HG03039 (cell line): Measurements from ENCODE around the gene PPP1CA.
"Not testable (repeated sequence)": the region's sequence is repeated elsewhere in the genome, so short reads cannot be mapped to it uniquely, and the experiment has no call there.

Experiments used
- ATAC-seq: cut with Tn5 transposase; IDR thresholded peaks from one replicate; pipeline ENCODE4 v1.9.1; 2021; ENCODE audit warnings: mild to moderate bottlenecking, moderate library complexity; ENCODE audit not compliant: unreplicated experiment

PPP1CA gene

GRCh38 chr11:67435031-67435726 lies 33.5 kb upstream of the PPP1CA start:
- no peak for ATAC-seq

GRCh38 chr11:67434395-67434881 lies 32.8 kb upstream of the PPP1CA start:
- no peak for ATAC-seq

DNA sequence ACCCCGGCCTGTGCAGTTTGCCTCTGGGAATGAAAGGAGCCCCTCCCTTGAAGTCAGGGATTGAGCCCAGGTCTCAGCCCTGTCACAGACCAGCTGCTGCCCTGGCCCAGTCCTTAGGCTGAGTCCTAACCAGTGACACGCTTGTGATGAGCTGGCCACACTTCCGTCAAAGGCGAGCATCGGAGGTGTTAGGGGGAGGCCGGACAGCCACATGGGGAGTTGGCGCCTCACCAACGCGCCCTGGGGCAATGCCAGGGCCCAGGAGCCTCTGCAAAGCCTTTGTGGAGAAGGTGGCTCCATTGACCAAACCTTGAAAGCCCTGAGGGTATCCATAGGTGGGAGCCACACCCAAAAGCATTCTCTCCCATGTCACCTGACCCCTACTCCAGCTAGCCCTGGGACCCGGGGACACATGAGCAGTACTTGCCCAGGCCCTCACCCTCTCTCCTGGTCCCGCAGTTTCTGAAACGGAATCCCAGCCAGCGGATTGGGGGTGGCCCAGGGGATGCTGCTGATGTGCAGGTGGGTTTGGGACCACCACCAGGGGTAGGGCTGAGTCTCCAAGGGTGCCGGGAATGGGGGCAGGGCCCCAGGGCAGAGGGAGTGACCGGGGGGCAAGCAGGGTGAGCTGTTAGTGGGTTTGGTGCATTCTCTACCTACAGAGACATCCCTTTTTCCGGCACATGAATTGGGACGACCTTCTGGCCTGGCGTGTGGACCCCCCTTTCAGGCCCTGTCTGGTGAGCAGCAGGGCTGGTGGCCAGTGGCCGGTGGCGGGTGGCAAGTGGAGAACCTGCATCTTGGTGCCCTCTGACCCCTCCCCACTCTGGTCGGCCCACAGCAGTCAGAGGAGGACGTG lies 32.1 kb upstream of the PPP1CA start:
- ATAC-seq, result no peak

DNA sequence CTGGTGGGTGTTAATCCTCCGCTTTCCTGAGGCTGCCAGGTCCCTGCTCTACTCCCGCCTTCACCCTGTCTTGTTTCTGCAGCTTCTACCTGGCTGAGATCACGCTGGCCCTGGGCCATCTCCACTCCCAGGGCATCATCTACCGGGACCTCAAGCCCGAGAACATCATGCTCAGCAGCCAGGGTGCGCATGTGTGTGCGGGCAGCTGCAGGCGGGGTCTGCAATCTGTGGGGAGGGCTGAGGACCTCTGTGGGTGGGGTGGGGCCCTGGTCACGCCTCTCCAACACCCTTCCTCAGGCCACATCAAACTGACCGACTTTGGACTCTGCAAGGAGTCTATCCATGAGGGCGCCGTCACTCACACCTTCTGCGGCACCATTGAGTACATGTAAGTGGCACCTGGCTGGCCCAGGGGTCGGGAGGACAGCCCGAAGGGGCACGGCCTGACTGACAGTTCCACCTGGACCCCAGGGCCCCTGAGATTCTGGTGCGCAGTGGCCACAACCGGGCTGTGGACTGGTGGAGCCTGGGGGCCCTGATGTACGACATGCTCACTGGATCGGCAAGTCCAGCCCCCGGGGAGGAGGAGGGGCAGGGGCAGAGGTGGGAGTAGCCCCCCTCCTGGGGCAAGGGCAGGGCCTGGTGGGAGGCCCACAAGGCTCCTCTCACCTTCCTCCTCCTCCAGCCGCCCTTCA lies 31.1 kb upstream of the PPP1CA start:
- ATAC-seq, result no peak

DNA sequence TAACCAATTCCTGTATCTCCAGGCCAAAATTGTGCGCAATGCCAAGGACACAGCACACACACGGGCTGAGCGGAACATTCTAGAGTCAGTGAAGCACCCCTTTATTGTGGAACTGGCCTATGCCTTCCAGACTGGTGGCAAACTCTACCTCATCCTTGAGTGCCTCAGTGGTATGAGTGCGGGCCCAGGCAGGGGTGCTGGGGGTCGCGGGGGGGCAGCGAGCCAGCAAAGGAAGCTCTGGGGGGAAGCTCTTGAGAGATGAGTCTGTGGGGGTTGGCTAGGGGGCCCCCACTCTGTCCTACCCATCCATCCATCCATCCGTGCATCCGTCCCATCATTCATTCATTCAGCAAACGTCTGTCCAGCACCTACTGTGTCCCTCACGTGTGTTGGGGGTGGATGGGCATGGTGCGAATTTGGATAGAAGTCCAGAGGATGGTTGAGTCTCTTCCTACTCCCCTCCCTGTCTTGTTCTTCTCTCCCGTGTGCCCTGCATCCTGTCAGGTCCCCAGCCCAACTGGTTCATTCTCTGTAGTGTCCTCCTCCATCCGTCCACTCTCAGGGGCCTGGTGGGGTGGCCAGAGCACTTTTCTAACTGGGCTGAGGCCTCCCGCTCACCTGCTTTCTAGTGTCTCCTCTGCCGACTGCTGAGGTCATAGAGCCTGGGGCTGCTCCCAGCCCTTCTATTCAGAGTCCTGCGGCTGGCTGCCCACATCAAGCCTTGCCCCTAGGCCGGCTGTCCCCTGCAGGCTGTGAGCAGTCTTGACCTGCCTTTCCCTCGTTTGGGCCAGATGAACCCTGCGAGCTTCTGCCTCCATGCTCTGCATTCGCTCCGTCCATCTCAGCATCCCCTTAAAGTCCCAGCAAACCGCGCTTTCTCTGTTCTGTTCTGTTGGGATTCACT lies 29.9 kb upstream of the PPP1CA start:
- no peak for ATAC-seq

DNA sequence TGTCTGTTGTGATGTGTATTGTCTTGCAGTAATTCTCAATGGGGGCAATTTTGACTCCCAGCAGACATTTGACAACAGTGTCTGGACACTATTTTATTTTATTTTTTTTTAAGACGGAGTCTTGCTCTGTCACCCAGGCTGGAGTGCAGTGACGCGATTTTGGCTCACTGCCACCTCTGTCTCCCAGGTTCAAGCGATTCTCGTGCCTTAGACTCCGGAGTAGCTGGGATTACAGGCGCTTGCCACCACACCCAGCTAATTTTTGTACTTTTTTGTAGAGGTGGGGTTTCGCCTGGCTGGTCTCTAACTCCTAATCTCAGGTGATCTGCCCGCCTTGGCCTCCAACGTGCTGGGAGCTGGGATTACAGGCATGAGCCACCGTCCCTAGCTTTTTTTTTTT lies 28.1 kb upstream of the PPP1CA start:
- ATAC-seq, result no peak

DNA sequence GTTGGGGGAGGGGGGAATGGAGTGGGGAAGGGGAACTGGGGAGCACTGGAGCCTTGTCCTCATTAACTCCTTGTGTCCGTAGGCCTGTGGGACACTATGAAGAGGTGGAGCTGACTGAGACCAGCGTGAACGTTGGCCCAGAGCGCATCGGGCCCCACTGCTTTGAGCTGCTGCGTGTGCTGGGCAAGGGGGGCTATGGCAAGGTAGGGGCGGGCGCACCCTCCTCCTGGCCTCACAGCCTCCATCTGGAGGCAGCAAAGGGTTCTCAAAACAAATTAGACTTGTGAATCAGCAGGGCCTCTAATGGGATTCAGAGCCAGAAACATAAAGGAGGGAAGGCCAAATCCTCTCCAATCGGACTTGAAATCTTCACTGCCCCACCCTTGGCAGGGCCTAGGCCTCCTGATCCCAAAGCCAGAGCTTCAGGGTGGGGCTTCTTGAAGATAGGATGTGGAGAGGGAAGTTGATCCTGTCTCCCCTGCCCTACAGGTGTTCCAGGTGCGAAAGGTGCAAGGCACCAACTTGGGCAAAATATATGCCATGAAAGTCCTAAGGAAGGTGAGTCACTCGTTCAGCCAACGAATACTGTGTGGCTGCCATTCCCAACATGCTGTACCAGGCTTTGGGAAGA lies 27.5 kb upstream of the PPP1CA start:
- no peak for ATAC-seq

GRCh38 chr11:67428052-67429001 lies 26.7 kb upstream of the PPP1CA start, which contains the start of gene RPS6KB2:
TSS of gene RPS6KB2 (plus strand) at chr11:67428494. CDS start at chr11:67428546, 52 bp downstream.
- ATAC-seq, result peak; percentile 69

DNA sequence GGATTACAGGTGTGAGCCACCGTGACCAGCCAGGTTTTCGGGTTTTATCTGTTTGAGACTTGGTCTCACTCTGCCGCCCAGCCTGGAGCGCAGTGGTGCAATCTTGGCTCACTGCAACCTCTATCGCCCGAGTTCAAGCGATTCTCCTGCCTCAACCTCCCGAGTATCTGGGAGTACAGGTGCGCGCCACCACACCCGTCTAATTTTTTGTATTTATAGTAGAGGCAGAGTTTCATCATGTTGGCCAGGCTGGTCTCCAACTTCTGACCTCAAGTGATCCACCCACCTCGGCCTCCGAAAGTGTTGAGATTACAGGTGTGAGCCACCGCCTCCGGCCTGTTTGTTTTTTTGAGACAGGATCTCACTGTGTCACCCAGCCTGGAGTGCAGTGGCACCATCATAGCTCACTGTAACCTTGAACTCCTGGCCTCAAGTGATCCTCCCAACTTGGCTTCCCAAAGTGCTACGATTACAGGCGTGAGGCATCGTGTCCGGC lies 25.8 kb upstream of the PPP1CA start:
- ATAC-seq, result not testable (repeated sequence)

GRCh38 chr11:67423891-67424613 lies 22.4 kb upstream of the PPP1CA start:
- ATAC-seq, result no peak

DNA sequence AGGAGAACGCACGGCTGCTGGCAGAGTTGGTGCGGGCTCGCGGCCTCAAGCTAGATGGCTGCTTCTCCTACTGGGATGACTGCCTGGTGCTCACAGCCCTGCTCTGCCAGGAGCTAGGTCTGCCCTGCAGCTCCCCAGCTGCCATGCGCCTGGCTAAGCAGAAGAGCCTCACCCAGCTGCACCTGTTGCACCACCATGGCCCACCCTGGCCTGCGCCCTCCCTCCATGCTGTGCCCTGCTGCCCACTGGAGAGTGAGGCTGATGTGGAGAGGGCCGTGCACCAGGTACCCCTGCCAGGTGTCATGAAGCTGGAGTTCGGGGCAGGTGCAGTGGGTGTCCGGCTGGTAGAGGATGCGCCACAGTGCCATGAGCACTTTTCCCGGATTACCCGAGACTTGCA lies 21.8 kb upstream of the PPP1CA start:
- no peak for ATAC-seq

DNA sequence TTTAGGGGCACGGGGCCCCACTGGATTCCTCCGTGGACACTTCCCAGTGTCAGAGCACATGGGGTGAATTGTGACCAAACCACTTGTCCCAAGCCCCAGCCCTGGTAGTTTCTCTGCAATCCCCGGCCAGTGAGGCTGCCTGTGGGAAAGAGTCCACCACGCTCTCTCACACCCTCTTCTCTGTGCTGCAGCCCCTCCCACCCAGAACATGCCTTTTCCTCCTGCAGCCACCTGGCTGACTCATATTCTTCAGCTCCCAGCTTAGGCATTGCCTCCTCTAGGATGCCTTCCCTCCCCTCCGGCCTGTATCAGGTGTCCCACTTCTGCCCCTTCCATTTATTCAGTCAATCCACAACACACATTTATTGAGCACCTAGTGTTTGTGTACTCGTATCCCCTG lies 21.2 kb upstream of the PPP1CA start:
- ATAC-seq, result no peak

GRCh38 chr11:67421430-67422031 lies 19.9 kb upstream of the PPP1CA start:
- no peak for ATAC-seq

- ATAC-seq, result peak; percentile 84
Observed at GRCh38 chr11:67420646-67421429, 19.2 kb upstream of the PPP1CA start.

DNA sequence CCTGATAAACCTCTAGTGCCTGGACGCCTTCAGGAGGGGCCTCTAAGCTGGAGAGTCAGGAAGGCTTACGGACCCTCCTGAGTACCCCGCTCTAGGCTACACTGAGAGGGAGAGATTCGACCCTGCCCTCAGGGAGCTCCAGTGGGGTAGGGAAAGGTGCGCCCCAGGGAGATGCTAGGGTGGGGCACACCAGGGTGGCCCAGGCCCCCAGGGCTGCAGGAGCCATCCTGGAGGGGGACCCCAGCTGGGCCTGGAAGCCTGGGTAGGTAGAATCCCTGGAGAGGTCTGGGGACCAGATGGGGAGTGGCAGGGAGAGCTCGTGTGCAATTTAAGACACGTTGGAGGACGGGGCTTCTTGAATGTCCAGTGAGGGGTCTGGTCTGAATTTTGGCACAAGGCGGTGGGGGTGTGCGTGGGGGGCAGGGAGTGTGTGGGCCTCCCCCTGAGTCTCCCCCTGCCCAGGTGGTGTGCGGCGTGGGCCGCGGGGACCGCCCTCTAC lies 18.5 kb upstream of the PPP1CA start:
- ATAC-seq, result no peak

GRCh38 chr11:67419325-67420049 lies 17.8 kb upstream of the PPP1CA start:
- no peak for ATAC-seq
